ENCODE data around the gene CTNND2. TPM values are rescaled to one million over a fixed set of nuclear protein-coding genes. Genes with fewer than 3 reads are reported as not detected.

The CTNND2 gene
- total and polyA plus RNA-seq, 10 of the 15 experiments (the other 5 are each of a cell fraction or from before 2014, with no cell fraction given), result 0.02 to 0.16 (median 0.04) TPM; not detected in 7

DNA sequence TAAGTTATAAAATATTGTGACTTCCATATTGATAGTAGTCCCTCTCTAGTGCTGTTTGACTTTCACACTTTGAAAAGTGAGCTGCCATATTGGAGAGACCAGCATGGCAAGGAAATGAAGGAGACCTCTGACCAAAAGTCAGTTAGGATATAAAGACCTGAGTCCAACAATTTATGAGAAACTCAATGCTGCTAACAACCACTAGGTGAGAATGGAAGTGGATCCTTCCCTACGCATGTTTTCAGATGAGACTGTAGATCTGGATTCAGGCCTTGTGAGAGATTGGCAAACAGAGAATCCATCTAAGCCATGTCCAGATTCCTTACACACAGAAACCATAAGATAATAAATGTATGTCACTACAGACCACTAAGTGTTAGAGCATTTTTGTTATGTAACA lies 81.6 kb downstream of the CTNND2 start:
- CTCF ChIA-PET, result no interaction called here
- Histone ChIP-seq H3K4me1 (ENCODE audit: control insufficient read depth, insufficient read depth, low read length) (no peaks in the 10 kb centered on the region), H3K9me3 (replicated peaks; ENCODE audit: control insufficient read depth, insufficient read depth, low read length) (no peaks in the 10 kb centered on the region), H4K20me1 (ENCODE audit: control insufficient read depth, insufficient read depth) (no peaks in the 10 kb centered on the region), H2AFZ (ENCODE audit: control insufficient read depth, low read depth, low read length) (no peak overlapping the region), H3K36me3 (ENCODE audit: control insufficient read depth in 2 of 2, insufficient read depth in 2 of 2, low read length in 1 of 2) (no peaks in the 10 kb centered on the region), H3K27ac (ENCODE audit: control insufficient read depth, insufficient read depth) (no peak overlapping the region), H3K4me2 (ENCODE audit: control insufficient read depth, insufficient read depth) (no peak overlapping the region), H3K27me3 (replicated peaks in 1 of 2; ENCODE audit: control insufficient read depth in 2 of 2, insufficient read depth in 2 of 2, low read length in 1 of 2) (no peaks in the 10 kb centered on the region), H3K9ac (ENCODE audit: control insufficient read depth, insufficient read depth, low read length) (no peak overlapping the region), H3K4me3 (no peak overlapping the region), H3K79me2 (ENCODE audit: control insufficient read depth, insufficient read depth, low read length) (no peaks in the 10 kb centered on the region)
- RAD21 ChIA-PET (ENCODE audit: unreplicated experiment), result no interaction called here
- intact Hi-C loops (cut with micrococcal nuclease; ENCODE audit: unreplicated experiment), result no loop called here
- TF ChIP-seq CEBPB (IDR thresholded peaks at IDR 0.05; ENCODE audit: borderline replicate concordance in 1 of 2, low read depth in 2 of 2, low read length in 2 of 2) (no peak), EGR1 (IDR thresholded peaks at IDR 0.05; ENCODE audit: borderline replicate concordance in 1 of 2, low read depth in 2 of 2, low read length in 2 of 2) (no peak), IKZF1 (conservative IDR thresholded peaks at IDR 0.05) (no peak), NFYA (IDR thresholded peaks at IDR 0.05; ENCODE audit: borderline replicate concordance, low read depth, low read length) (no peak), ESRRA (IDR thresholded peaks at IDR 0.05; ENCODE audit: low read length) (no peak)
- FAIRE-seq, result no peak
- WGBS (ENCODE audit: insufficient coverage, insufficient replicate concordance, low lambda C conversion rate, missing lambda C conversion rate), result 85% methylated on average over 1 of the region's 1 CpG
- DNase-seq (ENCODE audit: low read depth, low spot score), result no peak
- ATAC-seq, result no peak
- POLR2A ChIA-PET, result no interaction called here
- in situ Hi-C loops (cut with MboI), result no loop called here
- no TSS peak for BruUV-seq (replicated peaks)
- SMC1A ChIA-PET (ENCODE audit: uncharacterized antibody, unreplicated experiment), result no interaction called here

DNA sequence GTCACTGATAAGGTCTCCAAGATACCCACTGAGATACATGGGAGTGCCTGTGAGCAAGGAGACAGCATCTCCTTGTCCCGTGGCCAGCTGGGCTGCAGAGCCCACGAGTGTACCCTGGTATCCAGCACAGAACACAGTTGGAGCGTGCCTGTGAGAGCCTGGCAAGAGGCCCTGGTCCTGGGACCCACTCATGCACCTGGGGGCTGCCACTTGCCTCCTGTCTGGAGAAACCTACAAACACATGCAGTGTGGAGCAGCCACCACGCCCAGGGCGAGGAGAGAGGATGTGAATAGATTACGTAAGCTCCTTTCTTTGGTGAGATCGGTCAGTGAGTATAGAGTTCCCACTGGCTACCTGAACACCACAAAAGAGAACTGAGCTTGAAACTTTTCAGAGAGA lies 88.3 kb downstream of the CTNND2 start:
- intact Hi-C loops (cut with micrococcal nuclease; ENCODE audit: unreplicated experiment) (no loop called here), in situ Hi-C loops (cut with MboI) (no loop called here)
- no peak overlapping the region for H3K27ac ChIP-seq (ENCODE audit: control insufficient read depth, insufficient read depth)
- 24% methylated on average over 7 of the region's 7 CpGs for WGBS (ENCODE audit: insufficient coverage, insufficient replicate concordance, low lambda C conversion rate, missing lambda C conversion rate)
- no peak for ATAC-seq
- DNase-seq (ENCODE audit: low read depth, low spot score), result no peak
- no peaks in the 10 kb centered on the region for H3K79me2 ChIP-seq (ENCODE audit: control insufficient read depth, insufficient read depth, low read length)
- ChIA-PET RAD21 (ENCODE audit: unreplicated experiment) (no interaction called here), SMC1A (ENCODE audit: uncharacterized antibody, unreplicated experiment) (no interaction called here), POLR2A (no interaction called here), CTCF (no interaction called here)
- H3K36me3 ChIP-seq (ENCODE audit: control insufficient read depth in 2 of 2, insufficient read depth in 2 of 2, low read length in 1 of 2), result no peaks in the 10 kb centered on the region
- H4K20me1 ChIP-seq (ENCODE audit: control insufficient read depth, insufficient read depth), result no peaks in the 10 kb centered on the region
- no peaks in the 10 kb centered on the region for H3K4me1 ChIP-seq (ENCODE audit: control insufficient read depth, insufficient read depth, low read length)
- no peak overlapping the region for H3K4me2 ChIP-seq (ENCODE audit: control insufficient read depth, insufficient read depth)
- no peaks in the 10 kb centered on the region for H3K9me3 ChIP-seq (replicated peaks; ENCODE audit: control insufficient read depth, insufficient read depth, low read length)
- BruUV-seq (replicated peaks), result no TSS peak
- TF ChIP-seq PAX5 (IDR thresholded peaks at IDR 0.05; ENCODE audit: borderline replicate concordance, low read depth, low read length), result no peak
- TF ChIP-seq MEF2A (IDR thresholded peaks at IDR 0.05; ENCODE audit: insufficient read depth, low read depth, low read length), result no peak
- TF ChIP-seq BHLHE40 (IDR thresholded peaks at IDR 0.05; ENCODE audit: borderline replicate concordance in 1 of 2, low read depth in 2 of 2, low read length in 1 of 2), result no peak
- TF ChIP-seq ZNF384 (IDR thresholded peaks at IDR 0.05; ENCODE audit: borderline replicate concordance, low read depth, low read length), result no peak
- no peak for TF ChIP-seq RELA (IDR thresholded peaks at IDR 0.05; ENCODE audit: borderline replicate concordance, partially characterized antibody)
- TF ChIP-seq SMARCA5 (IDR thresholded peaks at IDR 0.05), result no peak
- TF ChIP-seq RBBP5 (conservative IDR thresholded peaks at IDR 0.05), result no peak
- TF ChIP-seq CHD1 (IDR thresholded peaks at IDR 0.05; ENCODE audit: low read depth, low read length), result no peak
- no peak for TF ChIP-seq YBX1 (IDR thresholded peaks at IDR 0.05)
- no peak for TF ChIP-seq PAX8 (IDR thresholded peaks at IDR 0.05)
- no peak for TF ChIP-seq POU2F2 (IDR thresholded peaks at IDR 0.05; ENCODE audit: borderline replicate concordance, low read depth, low read length)
- no peak for TF ChIP-seq HDAC2 (IDR thresholded peaks at IDR 0.05)
- no peaks in the 10 kb centered on the region for H3K27me3 ChIP-seq (replicated peaks in 1 of 2; ENCODE audit: control insufficient read depth in 2 of 2, insufficient read depth in 2 of 2, low read length in 1 of 2)
- H3K4me3 ChIP-seq, result no peak overlapping the region
- FAIRE-seq, result no peak
- H3K9ac ChIP-seq (ENCODE audit: control insufficient read depth, insufficient read depth, low read length), result no peak overlapping the region
- H2AFZ ChIP-seq (ENCODE audit: control insufficient read depth, low read depth, low read length), result no peak overlapping the region

All from GM12878 (cell line).